ENCODE results near the gene SUCLG2.

The SUCLG2 gene

GRCh38 chr3:67526246-67526645 is 128.2 kb downstream of the SUCLG2 start:
- ChIA-PET CTCF (no interaction called here), POLR2A (no interaction called here)
- Histone ChIP-seq H3K9me3 (ENCODE audit: control insufficient read depth, insufficient read depth, low read depth, low read length) (no peaks in the 10 kb centered on the region), H3K4me3 (ENCODE audit: low read depth, low read length) (no peak overlapping the region), H3K27ac (ENCODE audit: extremely low read depth, low read depth, low read length) (no peak overlapping the region), H3K36me3 (ENCODE audit: control insufficient read depth in 2 of 2, insufficient read depth in 1 of 2, low read length in 2 of 2) (no peaks in the 10 kb centered on the region), H3K4me1 (ENCODE audit: control insufficient read depth, insufficient read depth, low read length) (no peaks in the 10 kb centered on the region)
- TF ChIP-seq ZBTB17 (tag by site-specific recombination; IDR thresholded peaks at IDR 0.05) (no peak), ZNF621 (tag by site-specific recombination; IDR thresholded peaks at IDR 0.05) (no peak)

- no peak overlapping the region for H3K27ac ChIP-seq (ENCODE audit: extremely low read depth, low read depth, low read length)
- no peaks in the 10 kb centered on the region for H3K9me3 ChIP-seq (ENCODE audit: control insufficient read depth, insufficient read depth, low read depth, low read length)
- CTCF ChIA-PET, result no interaction called here
- no peak for TF ChIP-seq ZNF76 (tag by site-specific recombination; IDR thresholded peaks at IDR 0.05; ENCODE audit: borderline replicate concordance, low read depth)
- TF ChIP-seq ZIC2 (tag by site-specific recombination; IDR thresholded peaks at IDR 0.05), result no peak
- no peak for TF ChIP-seq TCF7L2 (IDR thresholded peaks at IDR 0.05; ENCODE audit: borderline replicate concordance, low read depth, low read length)
- TF ChIP-seq YY1 (tag by site-specific recombination; IDR thresholded peaks at IDR 0.05), result no peak
- no peak for TF ChIP-seq IKZF3 (tag by site-specific recombination; IDR thresholded peaks at IDR 0.05)
- TF ChIP-seq ZNF24 (tag by site-specific recombination; IDR thresholded peaks at IDR 0.05), result no peak
- TF ChIP-seq ZNF558 (tag by site-specific recombination; IDR thresholded peaks at IDR 0.05), result no peak
- TF ChIP-seq YY2 (tag by site-specific recombination; IDR thresholded peaks at IDR 0.05), result no peak
- no peak for TF ChIP-seq ZNF221 (tag by site-specific recombination; IDR thresholded peaks at IDR 0.05; ENCODE audit: borderline replicate concordance)
- no peak for TF ChIP-seq ZBTB49 (tag by site-specific recombination; IDR thresholded peaks at IDR 0.05; ENCODE audit: low read depth)
- TF ChIP-seq MYNN (tag by site-specific recombination; IDR thresholded peaks at IDR 0.05; ENCODE audit: borderline replicate concordance), result no peak
- no peak for TF ChIP-seq GLI4 (tag by site-specific recombination; IDR thresholded peaks at IDR 0.05)
- no peak for TF ChIP-seq ZFP37 (tag by site-specific recombination; IDR thresholded peaks at IDR 0.05)
- no peaks in the 10 kb centered on the region for H3K4me1 ChIP-seq (ENCODE audit: control insufficient read depth, insufficient read depth, low read length)
- POLR2A ChIA-PET, result no interaction called here
- no peaks in the 10 kb centered on the region for H3K36me3 ChIP-seq (ENCODE audit: control insufficient read depth in 2 of 2, insufficient read depth in 1 of 2, low read length in 2 of 2)
- no peak overlapping the region for H3K4me3 ChIP-seq (ENCODE audit: low read depth, low read length)
Measured at GRCh38 chr3:67524046-67524445, 130.4 kb downstream of the SUCLG2 start.

GRCh38 chr3:67522081-67522480 is 132.3 kb downstream of the SUCLG2 start:
- Histone ChIP-seq H3K9me3 (ENCODE audit: control insufficient read depth, insufficient read depth, low read depth, low read length) (no peaks in the 10 kb centered on the region), H3K4me1 (ENCODE audit: control insufficient read depth, insufficient read depth, low read length) (no peaks in the 10 kb centered on the region), H3K36me3 (ENCODE audit: control insufficient read depth in 2 of 2, insufficient read depth in 1 of 2, low read length in 2 of 2) (no peaks in the 10 kb centered on the region), H3K27ac (ENCODE audit: extremely low read depth, low read depth, low read length) (no peak overlapping the region), H3K4me3 (ENCODE audit: low read depth, low read length) (no peak overlapping the region)
- no peak for TF ChIP-seq ZBTB26 (tag by site-specific recombination; optimal IDR thresholded peaks at IDR 0.05)
- no peak for TF ChIP-seq KLF1 (tag by site-specific recombination; IDR thresholded peaks at IDR 0.05)
- TF ChIP-seq RBAK (tag by site-specific recombination; IDR thresholded peaks at IDR 0.05), result no peak
- TF ChIP-seq EGR2 (tag by site-specific recombination; IDR thresholded peaks at IDR 0.05; ENCODE audit: low read depth), result no peak
- TF ChIP-seq SETDB1 (IDR thresholded peaks at IDR 0.05; ENCODE audit: insufficient read length, low read length), result no peak
- CTCF ChIA-PET, result no interaction called here
- POLR2A ChIA-PET, result no interaction called here
